GM12891 (cell line): ENCODE data around the gene FCHO1.
"Not testable (repeated sequence)": the region's sequence is repeated elsewhere in the genome, so short reads cannot be mapped to it uniquely, and the experiment has no call there.

ENCODE experiments used
- POLR2A ChIP-seq: IDR thresholded peaks from 2 replicates; pipeline ENCODE4 v1.6.1; 2011; ENCODE audit warnings: low read depth, low read length, control low read depth
- POLR2AphosphoS5 ChIP-seq: IDR thresholded peaks from 2 replicates; pipeline ENCODE4 v1.6.1; 2011; ENCODE audit warnings: low read depth, low read length, control low read depth

- TF ChIP-seq POLR2AphosphoS5, POLR2A: not testable (repeated sequence)
Measured at GRCh38 chr19:17777840-17778239, 26.6 kb downstream of the FCHO1 start.
